Stimulated activated naive CD4-positive, alpha-beta T cell (primary cell): ENCODE data around the gene SERPINB10.

Experiments
- DNase-seq, 6 experiments: peaks; one replicate each; lab custom pipeline; 2025; lab: John Stamatoyannopoulos, UW

SERPINB10 gene

DNA sequence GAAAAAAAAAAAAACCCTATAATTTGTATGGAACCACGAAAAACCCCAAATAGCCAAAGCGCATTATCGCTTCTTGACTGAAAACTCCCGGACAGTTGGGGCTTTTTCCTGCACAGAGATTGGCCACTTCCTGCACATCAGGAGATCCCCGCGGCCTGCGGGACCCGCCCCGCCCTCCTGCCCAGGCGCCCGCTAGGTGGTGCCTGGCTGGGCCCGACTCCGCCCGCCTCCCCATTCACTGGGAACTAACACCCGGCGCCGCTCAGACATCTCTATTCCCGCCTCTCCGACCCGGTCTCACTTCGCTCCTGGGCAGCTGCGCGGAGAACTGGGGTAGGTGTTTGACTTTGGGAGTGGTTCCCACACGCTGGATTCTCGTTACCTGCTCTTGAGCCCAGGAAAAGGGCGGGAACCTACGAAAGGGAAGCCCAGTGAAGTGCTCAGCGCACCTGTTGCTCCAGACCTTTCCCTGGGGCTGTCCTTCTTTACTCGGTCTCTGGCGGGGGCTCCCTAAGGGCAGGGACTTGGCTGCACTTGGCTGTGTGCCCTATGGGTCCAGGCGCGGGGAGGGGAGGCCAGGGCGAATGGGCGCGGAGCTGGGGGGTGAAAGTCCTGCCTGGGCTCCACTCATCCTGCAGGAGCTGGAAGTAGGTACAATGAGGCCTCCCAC is 41.4 kb downstream of the SERPINB10 start, which contains the start of gene HMSD:
Gene HMSD, plus strand, starts transcription at position 234 of the 670 bp plus-strand sequence. CDS start 4,155 bp downstream, outside the sequence.
- DNase-seq, result peak in 2 of 6 experiments; percentile 2 to 5

DNA sequence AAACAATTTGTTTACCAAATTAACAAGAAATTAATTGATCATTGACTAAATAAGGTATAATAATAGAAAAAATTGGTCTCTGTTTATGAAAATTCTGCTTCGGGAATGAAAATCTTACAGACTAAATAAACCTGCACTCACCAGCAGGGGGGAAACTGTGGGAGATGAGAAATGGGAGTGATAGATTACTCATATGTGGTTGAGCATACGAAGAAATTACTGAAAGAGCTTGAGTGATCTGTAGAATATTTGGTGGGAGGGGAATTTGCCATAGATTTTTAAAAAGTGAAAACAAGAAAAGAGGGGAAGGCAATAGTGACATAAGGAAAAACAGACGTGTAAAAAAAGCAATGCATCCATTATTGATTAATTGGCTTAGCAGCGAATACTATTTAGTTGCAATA is 43.5 kb downstream of the SERPINB10 start:
- DNase-seq, result no peak

DNA sequence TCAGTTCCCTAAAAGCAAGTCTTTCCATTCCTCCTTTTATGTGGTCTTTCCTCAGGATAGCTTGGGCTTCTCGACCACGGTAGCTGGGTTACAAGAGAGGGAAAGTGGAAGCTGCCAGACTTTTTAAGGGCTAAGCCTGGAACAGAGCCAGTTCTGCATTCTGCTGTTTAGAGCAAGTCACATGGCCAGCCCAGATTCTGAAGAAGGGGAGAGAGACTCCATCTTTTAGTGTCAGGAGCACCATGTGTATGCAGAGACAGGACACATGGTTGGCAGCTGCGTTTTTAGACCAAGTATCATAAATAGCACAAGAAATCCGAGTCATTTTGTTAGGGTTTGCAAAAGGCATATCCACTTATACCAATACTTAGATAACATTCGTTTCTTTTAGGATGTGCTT is 46.1 kb downstream of the SERPINB10 start:
- no peak for DNase-seq

DNA sequence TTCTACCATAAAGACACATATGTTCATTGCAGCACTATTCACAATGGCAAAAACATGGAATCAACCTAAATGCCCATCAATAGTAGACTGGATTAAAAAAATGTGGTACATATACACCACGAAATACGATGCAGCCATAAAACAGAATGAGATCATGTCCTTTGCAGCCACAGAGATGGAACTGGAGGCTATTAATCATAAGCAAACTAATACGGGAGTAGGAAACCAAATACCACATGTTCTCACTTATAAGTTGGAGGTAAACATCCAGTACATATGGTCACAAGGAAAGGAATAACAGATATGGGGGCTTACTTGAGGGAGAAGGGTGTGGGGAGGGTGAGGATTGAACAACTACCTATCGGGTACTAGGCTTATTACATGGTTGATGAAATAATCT is 49.0 kb downstream of the SERPINB10 start:
- DNase-seq, result no peak

DNA sequence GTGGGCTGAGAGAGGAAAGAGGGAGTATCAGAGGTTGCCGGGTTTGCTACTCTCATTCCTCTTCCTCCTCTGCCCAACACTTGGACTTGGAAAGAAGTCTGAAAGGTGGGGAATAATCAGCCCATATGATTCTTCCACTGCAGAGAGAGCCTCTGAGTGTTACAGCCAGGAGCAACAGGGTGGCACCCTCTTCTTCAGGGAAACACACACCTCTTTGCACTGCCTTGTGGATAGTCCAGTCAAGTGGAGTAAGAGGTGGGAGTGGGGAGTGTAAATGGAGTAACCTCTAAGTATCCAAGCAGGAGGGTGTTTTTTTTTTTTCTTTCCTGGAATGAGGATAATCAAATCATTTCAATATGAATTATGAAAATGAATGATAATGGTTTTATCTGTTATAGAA is 53.1 kb downstream of the SERPINB10 start:
- no peak for DNase-seq

DNA sequence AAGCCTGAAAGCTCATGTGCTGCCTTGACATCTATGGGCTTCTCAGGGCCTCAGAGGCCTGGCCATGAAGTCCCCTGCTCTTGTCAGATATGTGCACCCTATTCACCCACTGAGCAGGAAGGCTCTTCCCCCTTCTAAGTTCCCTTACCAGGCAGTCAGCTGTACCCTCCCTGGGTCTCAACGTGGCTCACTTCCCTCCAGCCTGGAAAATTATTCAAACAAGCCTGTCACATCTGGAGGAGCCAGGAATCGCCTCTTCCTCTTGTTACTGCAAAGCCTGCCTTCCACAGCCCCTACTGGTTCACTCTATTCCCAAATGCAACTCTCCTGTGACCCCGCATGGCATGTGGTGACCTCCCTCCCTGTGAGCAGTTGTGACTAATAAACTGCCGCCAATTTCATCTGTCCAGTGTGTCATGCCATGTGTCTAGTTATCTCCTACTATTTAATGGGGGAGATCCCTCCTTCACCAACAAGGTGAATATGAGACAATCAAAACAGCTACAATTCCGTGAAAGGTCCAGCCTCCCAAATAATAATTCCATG is 53.8 kb downstream of the SERPINB10 start:
- no peak for DNase-seq

DNA sequence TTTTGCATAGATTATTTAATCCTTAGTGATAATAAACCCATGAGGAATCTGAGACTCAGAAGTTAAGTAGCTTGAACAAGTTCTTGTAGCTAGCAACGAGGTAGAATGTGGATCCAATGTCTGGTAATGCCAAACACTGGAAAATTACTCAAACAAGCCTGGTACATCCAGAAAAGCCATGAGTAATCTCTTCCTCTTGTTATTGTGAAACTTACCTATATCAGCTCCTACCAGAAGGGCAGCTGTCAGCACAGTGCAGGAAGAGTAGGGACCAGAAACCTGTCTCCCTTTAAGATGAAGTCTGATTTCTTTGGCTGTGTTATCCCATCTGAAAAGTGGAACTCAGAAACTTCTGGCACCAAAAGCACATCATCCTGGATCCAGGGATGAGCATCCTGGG is 54.4 kb downstream of the SERPINB10 start:
- no peak for DNase-seq

DNA sequence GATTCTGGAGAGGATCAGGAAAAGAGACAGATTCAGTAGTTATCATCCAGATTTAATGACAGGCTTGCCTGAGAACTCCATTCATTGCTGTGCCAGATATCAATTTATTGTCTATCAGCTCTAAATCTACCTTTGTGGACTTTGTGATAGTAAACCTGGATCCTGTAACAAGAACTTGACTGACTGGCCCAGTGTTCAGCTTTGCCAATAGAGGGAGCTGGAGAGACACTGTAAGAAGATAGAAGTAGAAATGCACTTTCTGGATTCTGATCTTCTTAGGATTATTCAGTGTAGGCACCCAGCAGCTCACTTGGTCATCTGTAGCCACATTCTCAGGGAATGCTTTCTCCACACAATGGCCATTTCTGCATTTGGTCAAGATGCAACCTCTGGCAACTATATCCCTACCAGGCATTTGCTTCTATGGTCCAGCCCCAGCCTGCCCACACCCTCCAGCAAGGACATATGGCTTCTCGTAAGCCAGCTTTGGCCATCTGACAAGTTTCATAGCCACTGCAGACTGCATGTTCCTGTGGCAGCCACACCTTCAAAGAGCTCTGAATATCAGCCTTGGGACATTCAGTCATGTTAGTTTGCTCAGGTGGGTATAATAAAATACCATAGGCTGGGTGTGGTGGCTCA is 56.0 kb downstream of the SERPINB10 start:
- peak in 5 of 6 experiments; percentile 21 to 65 (median 36) for DNase-seq

DNA sequence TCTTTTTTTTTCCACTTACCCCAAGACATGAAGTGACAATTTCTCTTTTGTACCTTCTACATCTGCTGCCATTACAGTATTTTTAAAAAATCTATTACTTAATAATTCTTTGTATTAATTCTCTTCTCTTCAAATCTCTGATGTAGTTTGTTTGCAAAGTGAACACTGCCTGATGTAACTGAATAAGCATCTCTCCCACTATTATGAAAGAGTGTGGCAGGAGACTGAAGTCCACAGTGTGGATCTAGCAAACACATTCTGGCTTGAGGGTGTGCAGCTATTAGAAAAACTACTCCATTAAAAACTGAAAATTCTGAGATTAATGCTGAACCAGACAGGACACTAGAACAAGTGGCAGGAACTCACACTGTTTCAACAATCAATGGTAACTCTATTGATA is 57.1 kb downstream of the SERPINB10 start:
- DNase-seq, result no peak

DNA sequence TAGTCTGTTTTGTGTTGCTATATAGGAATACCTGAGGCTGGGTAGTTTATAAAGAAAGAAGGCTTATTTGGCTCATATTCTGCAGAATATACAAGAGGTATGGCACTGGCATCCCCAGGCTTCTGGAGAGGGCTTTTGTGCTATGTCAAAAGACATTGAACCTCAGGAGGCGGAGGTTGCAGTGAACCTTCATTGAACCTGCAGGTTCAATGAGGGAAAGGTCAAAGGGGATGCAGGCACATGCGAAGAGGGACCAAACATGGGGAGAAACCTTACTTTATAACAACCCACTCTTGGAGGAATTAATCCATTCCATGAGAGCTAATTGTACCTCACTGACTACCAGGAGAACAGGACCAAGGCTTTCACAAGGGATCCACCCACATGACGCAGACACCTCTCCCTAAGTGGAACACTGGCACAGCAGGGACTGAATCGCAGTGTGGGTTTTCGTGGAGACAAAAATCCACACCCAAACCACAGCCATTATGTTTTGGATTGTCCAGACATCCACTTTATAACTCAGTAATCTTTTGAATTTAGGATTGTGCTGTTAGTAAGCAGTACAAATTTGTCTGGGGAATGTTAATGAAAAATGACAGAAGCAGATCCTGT is 58.1 kb downstream of the SERPINB10 start:
- DNase-seq, result no peak

DNA sequence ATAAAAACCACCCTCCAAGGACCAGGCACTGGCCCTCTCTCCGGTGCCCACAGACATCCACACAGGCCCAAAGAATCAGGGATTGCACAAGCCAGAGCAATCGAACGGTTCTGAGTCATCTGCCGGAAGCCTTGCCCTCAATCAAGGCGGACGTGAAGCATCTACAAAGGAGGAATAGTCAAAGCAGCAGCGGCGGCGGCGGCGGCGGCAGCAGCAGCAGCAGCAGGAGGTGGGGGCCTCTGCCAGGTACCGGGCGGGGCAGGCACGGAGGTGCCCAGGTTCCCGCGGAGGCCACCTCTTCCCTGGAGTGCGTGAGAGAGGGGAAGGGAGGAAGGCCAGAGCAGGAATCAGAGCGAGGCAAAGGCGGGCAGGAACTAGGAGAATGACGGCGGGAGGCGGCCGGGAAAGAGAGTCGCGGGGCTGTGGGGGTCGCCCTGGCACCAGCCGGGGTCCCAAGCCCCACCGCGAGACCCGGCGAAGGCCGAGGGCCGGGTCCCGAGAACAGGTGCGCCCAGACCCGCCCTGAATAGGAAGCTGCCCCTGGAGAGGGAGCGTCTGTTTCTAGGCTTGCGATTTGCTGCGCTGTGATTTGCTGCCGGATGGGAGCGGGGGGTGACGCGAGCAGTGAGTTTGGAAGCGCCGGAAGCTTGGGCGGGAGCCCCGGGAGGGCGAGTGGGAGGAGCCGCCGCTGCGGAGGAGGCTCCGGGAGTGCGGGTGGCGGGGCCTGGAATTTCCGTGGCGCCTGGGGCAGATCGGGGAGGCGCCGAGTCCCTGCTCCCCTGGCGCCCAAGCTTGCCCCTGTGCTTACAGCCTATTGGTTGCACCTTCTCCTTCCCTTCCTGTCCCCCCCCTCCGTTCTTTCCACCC is 62.4 kb downstream of the SERPINB10 start, which contains the start of gene SERPINB8:
Gene SERPINB8, plus strand, starts transcription at position 140 of the 867 bp plus-strand sequence. CDS start 8,228 bp downstream, outside the sequence.
- peak; percentile 60 to 76 (median 70) for DNase-seq

DNA sequence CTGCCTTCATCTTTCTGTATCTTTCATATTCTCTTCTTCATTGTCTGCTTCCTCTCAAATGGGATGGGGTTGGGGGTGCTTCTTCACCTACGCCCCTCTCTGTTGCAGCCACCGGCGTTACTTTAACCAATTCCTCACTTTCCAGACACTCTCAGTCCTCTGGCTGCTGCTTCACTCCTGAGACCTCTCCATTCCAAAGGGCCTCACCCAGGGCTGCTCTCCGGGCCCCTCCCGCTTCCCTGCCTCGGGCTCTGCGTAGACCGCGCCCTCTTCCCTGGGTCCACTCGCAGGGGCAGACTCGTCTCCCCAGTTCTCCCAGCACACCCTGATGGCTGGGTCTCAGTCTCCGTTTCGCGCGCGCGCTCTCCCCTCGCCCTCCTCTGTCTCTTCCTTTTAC is 63.0 kb downstream of the SERPINB10 start:
- DNase-seq, result no peak

DNA sequence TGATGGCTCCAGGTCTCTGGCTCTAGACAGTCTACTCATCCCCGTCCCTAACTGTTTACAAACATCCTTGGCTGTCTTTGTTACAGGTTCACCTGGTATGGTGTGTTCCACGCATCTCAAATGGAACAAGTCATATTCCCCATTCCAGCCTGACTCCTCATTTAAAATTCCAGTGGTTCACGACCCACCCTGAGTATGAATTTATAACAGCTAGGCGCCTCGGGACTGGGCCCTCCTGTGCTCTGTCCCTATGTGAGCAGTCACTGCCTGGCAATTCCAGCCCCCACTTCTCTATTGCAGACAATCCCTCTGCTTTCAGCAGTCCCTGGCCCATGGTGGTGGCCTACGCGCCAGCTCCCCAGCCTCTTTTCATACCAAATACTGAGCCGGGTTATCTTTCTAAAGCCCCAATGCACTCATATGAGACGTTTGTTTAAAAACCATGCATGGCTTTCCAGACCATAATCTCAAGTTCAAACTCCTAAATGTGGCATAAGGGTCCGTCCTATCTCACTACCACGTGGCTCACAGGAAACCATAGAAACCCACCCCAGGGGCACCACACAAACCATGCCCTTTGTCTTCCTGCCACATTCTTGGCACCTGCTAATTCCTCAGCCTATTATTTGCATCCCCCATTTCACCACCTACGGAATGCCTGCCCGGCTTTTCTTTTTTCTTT is 63.7 kb downstream of the SERPINB10 start:
- no peak for DNase-seq

DNA sequence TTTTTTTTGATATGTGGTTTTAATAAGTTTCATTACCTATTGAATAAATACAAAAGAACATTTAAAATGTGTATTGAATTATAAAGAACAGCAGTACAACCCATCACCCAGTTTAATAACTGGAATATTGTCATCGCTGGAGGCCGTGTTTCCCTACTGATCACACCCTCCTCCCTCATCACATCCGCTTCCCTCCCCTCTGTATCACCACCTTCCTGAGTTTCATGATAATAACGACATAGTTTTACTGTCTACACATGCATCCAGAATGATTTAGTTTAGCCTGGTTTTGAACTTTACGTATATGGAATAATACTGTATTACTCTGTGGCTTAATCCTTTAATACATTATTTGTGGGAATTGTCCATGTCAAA is 64.2 kb downstream of the SERPINB10 start:
- DNase-seq, result no peak

DNA sequence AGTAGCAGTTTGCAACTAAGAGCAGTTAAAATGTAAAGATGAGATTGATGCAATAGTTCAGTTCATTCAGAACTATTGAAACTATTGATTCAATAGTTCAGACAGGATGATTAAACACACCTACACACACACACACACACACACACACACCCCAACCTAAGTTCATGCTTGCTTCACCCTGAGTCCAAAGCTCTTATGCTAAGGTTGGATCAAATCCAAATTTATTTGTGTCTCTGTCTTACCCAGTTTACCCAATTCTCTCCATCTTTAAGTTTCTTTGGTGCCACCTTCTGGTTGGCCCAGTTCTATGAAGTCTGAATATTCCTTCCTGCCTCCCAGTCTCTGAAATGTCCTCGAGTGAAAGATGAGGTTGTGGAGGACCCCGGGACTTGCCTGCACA is 67.2 kb downstream of the SERPINB10 start:
- DNase-seq, result peak in 2 of 6 experiments; percentile 5 to 14

DNA sequence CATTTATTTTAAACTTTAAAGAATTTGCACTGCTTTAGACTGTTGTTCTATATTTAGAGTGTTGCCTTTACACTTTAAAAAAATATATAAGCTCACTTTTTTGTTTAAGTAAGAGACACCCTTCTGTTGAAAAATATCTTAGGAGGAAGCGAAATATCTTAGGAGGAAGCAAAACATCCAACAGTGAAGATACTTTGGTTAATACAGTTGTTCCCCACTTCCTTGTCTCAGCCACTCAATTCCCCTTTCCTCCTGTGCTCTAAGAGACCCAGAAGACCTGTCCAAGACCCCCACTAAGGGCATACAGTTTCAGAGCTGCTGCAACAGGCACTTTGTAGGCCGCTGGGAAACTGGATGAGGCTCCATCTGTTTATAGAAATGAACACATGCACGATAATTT is 67.9 kb downstream of the SERPINB10 start:
- DNase-seq, result no peak

DNA sequence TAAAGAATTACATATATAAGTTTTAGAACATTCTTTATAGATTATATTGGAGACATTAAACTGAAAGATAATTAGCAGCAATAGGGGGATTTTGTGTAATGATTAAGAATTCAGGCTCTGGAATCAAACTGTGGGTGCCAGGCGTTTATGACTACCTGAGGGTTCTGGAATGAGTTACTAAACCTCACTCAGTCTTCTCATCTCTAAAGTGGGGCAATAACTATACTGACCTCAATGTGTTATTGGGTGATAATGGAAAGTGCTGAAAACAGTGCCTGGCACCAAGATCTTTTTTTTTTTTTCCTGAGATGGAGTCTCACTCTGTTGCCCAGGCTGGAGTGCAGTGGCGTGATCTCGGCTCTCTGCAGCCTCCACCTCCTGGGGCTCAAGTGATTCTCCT is 69.3 kb downstream of the SERPINB10 start:
- DNase-seq, result no peak

DNA sequence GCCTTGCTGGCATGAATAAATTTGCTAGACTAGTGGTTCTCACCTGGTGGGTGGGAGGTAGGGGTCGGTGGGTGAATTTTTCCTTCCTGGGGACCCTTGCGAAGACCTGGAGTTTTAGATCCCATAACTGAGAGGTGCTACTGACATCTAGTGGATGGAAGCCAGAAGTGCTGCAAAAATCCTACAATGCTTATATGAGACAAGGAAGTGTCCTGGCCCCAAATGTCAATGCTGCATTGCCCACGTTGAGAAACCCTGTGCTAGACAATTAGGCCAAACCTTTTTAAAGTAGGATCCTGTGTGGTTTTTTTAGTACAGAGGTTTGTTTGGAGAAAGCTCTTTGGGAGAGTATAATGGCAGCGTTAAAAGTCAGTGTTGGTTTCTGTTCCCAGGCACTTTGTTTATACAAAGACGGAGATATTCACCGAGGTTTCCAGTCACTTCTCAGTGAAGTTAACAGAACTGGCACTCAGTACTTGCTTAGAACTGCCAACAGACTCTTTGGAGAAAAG is 71.7 kb downstream of the SERPINB10 start:
- peak in 5 of 6 experiments; percentile 5 to 22 (median 12) for DNase-seq

DNA sequence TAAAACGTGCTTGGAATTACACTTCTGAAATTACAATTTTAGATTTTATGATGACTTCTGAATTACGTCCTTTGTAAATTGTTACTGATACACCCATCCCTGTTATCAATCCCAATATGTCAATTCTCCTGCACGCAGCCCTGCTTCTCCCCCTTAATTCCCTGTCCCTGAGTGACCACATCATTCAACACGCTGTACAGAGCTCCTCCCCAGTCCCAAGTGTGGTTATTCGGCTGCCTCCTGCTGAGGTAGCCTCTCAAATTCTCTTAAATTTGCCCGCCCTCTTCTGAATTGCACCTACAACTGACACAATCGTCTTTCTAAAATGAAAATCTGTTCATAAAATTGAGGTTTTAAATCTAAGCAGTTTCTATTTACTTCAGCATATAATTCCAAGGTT is 72.3 kb downstream of the SERPINB10 start:
- DNase-seq, result no peak

DNA sequence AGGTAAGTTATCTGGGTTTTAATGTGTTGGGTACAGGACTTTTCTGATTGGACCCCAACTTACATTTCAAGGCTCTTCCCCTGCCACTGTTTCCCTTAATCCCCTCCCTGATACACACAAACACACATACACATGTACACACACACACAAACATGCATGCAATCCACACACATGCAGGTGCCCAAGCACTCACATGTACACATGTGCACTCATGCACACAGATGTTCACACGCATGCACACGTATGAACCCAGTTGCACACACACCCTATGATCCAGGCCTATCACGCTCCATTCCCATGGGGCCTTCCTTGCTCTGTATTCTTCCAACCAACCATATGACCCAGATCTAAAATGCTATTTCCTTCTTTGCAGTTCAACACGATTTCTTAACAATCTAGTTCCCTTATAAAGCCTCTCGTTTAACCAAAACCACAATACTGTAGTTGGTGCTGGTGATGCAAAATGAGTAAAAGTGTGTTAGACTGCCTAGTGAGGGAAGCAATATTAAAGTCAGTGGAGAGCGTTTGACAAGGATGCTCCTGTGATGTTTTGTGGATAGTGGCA is 73.2 kb downstream of the SERPINB10 start:
- no peak for DNase-seq

DNA sequence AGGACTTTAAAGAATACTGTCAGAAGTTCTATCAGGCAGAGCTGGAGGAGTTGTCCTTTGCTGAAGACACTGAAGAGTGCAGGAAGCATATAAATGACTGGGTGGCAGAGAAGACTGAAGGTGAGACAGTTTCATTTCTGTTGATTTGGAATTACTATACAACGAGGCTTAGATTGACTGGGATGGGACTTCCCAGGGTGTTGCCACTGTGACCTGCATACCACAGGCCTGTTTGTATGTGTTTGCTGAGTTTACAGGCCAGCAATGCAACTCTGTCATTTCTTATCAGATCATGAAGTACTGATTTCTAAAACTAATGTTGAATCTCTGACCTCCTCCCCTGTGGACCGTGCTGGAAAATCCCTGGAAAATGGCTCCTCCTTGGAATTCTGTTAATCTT is 74.0 kb downstream of the SERPINB10 start:
- no peak for DNase-seq
